NCI-H2107 treated with DMSO at 0.1 percent for 48 hours (cell line): ENCODE results near the gene CACNA1S.

Source experiments
- DNase-seq: peaks from one replicate; lab custom pipeline; 2025; ENCODE audit not compliant: unreplicated experiment; lab: John Stamatoyannopoulos, UW

CACNA1S gene

GRCh38 chr1:201064806-201065205 lies 47.4 kb downstream of the CACNA1S start:
- no peak for DNase-seq

GRCh38 chr1:201063145-201063544 lies 49.1 kb downstream of the CACNA1S start:
- DNase-seq = no peak

DNA sequence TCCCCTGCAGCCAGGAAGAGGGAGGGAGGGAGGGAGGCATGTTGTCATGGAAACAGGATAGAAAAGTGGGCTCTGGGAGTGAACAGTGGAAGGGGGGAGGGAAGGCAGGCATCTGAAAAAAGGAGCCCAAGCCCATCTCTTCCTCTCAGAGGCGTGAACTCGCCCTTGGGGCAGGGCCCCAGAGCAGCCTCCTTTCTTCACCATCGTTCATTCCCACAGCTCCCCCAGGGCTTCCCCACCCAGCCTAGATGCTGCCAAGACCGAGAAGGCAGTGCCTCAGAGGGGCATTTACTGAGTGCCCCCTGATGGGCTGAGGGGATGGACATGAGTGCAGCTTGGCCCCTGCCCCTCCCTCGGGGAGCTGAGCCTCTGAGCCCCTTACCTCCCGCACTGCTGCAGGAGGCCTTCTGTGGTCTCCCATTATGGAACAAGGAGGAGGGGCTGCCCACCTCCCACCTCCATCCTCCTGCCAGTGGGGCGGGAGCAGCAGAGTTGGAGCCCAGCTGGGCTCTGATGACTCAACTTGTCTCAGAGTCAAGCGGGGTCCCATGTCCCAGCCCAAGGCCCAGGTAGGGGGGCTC lies 49.6 kb downstream of the CACNA1S start:
- DNase-seq = no peak

DNA sequence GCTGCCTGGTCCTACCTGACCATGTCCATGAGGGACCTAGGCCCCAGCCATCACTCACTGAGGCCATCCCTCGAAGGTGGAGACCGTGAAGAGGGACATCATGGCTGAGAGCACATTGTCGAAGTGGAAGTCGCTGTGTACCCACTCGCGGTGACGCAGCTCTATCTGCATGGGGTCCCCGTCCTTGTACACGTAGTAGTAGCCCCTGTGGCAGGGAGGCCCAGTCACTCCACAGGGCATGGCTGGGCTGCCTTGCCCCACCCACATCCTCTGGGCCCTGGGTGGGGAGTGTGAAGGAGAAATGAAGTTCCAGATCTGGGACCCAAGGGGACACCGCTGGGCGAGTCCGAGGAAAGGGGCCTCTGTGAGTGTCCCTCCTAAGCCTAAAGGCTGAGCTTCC lies 50.3 kb downstream of the CACNA1S start:
- no peak for DNase-seq

- DNase-seq = no peak
These were observed 51.2 kb downstream of the CACNA1S start for GRCh38 chr1:201061049-201061448.

DNA sequence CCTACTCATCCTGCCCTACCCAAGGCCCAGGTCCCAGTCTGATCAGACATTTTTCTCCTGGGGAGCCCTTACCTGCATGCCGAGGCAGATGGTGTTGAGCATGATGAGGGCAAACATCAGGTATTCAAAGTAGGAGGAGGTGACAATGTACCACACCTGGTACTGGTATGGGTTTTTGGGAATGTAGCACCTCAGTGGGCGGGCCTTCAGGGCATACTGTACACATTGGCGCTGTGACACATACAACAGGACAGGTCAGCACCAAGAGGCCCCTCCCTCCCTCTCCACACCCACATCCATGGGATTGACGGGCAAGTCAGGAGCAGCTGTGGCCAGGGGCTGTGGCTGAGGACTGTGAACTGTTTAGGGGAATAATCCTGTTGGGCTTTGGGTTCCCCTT lies 51.6 kb downstream of the CACNA1S start:
- no peak for DNase-seq

- DNase-seq = no peak
These were observed 52.2 kb downstream of the CACNA1S start for GRCh38 chr1:201059871-201060555.

DNA sequence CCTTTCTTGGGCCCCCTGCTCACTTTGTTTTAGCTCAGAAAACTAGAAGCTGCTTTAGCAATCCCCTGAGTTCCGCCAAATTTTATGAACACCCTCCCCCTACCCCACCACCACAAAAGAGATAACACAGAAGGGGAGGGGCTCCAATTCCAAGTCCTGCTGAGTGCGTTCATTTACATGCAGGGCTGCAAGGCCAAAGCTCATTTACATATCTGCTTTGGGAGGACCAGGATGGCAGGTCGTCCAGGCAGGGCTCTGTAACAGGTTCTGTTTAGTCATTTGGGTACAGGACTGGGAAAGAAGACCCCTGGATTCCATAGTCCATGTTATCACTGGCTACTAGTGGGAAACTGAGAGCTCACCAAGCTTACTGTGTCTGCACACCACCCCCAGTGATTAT lies 52.8 kb downstream of the CACNA1S start:
- DNase-seq = no peak

- no peak for DNase-seq
These were observed 58.1 kb downstream of the CACNA1S start for GRCh38 chr1:201054091-201054543.

GRCh38 chr1:201053155-201053860 lies 58.9 kb downstream of the CACNA1S start:
- no peak for DNase-seq

DNA sequence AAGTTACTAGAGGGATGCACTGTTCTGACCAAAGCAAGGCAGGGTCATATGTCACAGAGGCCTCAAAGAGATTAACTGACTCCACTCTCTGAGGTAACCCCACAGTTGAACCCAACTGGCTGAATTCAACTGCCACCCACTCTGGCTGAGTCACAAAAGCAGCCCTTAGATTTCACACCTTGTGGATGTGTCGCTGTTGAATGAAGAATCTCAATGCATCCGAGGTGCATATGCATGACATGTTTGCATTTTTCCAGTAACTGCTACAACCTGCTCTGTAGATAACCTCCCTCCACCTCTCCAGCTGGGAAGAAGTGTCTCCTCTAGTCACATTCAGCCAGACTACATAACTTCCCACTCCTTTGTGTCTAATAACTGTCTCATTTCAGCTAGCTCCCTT lies 60.8 kb downstream of the CACNA1S start:
- no peak for DNase-seq

- DNase-seq = no peak
These were observed 61.5 kb downstream of the CACNA1S start for GRCh38 chr1:201050515-201051277.

- DNase-seq = no peak
These were observed 62.9 kb downstream of the CACNA1S start for GRCh38 chr1:201049248-201049831.

GRCh38 chr1:201048521-201048920 lies 63.7 kb downstream of the CACNA1S start:
- no peak for DNase-seq

GRCh38 chr1:201044119-201044518 lies 68.1 kb downstream of the CACNA1S start:
- DNase-seq = no peak

DNA sequence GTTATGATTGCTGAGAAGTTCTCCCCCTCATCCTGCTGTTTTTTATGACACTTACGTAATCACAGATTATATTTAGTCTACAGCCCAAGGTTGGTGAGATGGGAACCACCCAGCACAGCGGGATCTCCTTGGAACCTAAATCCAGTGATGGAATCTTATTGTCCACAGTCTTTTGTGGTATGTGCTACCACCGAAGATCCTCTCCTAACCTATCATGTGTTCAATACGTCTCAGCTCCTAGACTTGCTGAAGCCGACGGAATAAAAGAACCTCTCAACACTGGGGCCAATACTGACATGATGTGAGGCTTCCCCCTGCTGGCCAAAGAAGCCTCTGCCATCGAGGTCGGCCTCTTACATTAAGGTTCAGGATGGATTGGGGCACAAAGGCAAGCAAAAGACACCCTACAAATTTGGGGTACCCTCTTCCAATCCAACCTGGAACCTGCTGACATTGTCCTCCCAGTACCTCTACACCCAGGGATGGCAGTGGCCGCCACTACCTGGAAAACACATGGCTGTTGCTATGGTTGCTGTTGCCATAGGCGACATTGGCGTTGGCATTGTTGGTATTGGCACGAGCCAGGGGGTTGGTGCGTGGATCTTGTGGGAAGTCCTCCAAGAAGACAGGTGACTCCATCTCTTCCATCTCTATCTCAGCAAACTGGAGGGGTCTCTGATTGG lies 69.3 kb downstream of the CACNA1S start:
- DNase-seq = peak; percentile 50

GRCh38 chr1:201041011-201041410 lies 71.2 kb downstream of the CACNA1S start:
- DNase-seq = no peak

DNA sequence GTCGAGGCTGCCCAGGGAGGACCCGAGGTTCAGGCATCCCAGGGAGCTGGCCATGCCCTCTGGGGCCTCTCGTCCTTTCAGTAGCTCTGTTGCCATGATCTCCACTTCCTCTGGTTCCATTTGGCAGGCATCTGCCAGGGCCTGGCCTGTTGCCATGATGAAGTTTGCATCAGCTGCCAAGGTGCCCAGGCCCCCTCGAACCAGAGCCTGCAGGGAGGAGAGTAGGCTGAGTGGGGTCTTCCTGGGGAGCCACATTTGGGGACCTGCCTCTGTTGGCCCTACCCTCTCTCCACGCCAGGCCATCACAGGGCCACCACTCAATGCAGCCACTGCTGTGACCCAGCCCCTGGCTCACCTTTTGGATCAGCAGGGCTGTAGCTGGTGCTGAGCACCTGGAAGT lies 72.3 kb downstream of the CACNA1S start:
- DNase-seq = no peak

- DNase-seq = no peak
These were observed 72.8 kb downstream of the CACNA1S start for GRCh38 chr1:201039418-201039817.

- DNase-seq = no peak
These were observed 73.9 kb downstream of the CACNA1S start for GRCh38 chr1:201038186-201038876.
